Gastrocnemius medialis (tissue), 4 donors: ENCODE results near the gene WDR7.

Source experiments
- CTCF ChIP-seq, 5 experiments: fragments of 450-650 bp in 3 of 5; fragments of 200-600 bp in 2 of 5; sonication (generic) in 2 of 5; IDR thresholded peaks in 4 of 5; conservative IDR thresholded peaks in 1 of 5; 1 replicate in 4 of 5; 2 replicates in 1 of 5; pipeline ENCODE4 v1.5.1; 2016 to 2019; ENCODE audit warnings: antibody characterized with exemption in 5 of 5, mild to moderate bottlenecking in 3 of 5, moderate library complexity in 3 of 5
- POLR2A ChIP-seq, 2 donors: fragments of 450-650 bp; IDR thresholded peaks; one replicate each; pipeline ENCODE4 v1.6.1; 2017; ENCODE audit warnings: antibody characterized with exemption in 2 of 2, mild to moderate bottlenecking in 2 of 2, moderate library complexity in 2 of 2

GRCh38 chr18:56902653-56903052 lies 251.5 kb downstream of the WDR7 start:
- TF ChIP-seq CTCF (IDR thresholded peaks at IDR 0.05 in 4 of 5, conservative IDR thresholded peaks at IDR 0.05 in 1 of 5): no peak
- no peak for TF ChIP-seq POLR2A (IDR thresholded peaks at IDR 0.05)
